Cerebellar nuclear complex (tissue), 1 donor: ENCODE measurements around the gene GALNT1.

Experiments
- DNase-seq, 2 experiments: peaks; one replicate each; lab custom pipeline; 2025; lab: John Stamatoyannopoulos, UW

GALNT1 gene

DNA sequence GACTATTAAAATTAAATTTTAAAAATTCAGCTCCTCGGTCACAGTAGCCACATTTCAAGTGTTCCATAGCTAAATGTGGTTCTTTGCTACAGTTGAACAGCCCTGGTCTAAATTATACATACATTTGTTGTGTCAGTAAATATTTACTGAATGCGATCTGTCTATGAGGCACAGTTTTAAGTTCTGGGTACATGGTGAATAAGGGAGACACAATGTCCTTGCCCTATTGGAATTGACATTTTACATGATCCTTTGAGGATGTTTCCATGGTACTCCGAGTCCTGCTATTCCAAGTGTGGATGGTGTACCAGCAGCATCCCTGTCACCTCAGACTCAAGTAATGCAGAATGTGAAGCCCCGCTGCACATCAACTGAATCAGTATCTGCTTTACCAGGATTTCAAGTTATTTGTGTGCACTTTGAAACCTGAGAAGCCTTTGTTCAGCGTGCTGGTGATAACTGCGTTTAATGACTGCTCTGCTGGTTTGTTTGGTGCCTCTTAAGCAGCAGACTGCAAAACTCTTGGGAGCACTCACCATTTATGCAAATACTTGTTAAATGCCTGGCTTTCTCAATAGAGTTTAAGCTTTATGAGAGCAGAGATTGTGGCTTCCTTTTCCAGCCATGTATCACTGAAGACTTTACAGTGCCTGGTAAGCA, 1.5 kb downstream of the GALNT1 start:
- DNase-seq = no peak

- no peak for DNase-seq
Observed at GRCh38 chr18:35584735-35585134, 3.2 kb downstream of the GALNT1 start.

GRCh38 chr18:35585608-35586007, 4.1 kb downstream of the GALNT1 start:
- no peak for DNase-seq

DNA sequence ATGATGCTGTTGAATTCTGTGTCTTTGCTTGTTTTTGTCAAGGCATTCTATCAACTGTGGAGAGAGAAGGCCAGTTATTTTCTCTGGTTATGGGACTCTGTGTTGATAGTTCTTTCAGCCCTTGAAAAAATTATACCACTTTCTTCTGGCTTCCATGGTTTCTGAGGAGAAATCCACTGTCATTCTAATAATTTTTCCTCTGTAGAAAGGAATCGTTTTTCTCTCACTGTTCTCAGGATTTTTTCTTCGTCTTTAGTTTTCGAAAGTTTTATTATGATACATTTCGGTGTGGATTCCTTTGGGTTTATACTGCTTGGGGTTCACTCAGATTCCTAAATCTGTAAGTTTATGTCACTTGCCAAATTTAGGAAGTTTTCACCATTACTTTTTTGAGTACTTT, 6.6 kb downstream of the GALNT1 start:
- no peak for DNase-seq

DNA sequence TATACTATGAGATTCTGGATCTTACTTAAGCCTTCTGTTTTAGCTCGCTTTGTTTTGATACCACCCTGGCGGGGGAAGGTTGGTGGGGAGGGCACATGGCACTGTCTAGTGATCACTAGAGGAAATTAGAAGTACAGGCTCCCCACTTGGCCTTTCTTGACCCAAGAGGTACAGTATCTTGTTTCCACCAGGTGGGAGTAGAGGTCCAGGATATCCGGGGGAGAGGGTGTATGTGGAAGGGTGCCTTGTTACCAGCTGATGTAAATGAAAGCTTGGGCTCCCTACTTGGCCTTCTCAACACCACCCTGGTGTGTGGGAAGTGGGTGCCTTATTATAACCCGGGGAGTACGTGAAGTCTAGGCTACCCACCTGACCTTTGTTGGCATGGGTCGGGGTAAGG, 7.5 kb downstream of the GALNT1 start:
- no peak for DNase-seq

- DNase-seq = no peak
Observed at GRCh38 chr18:35589546-35589945, 8.0 kb downstream of the GALNT1 start.

DNA sequence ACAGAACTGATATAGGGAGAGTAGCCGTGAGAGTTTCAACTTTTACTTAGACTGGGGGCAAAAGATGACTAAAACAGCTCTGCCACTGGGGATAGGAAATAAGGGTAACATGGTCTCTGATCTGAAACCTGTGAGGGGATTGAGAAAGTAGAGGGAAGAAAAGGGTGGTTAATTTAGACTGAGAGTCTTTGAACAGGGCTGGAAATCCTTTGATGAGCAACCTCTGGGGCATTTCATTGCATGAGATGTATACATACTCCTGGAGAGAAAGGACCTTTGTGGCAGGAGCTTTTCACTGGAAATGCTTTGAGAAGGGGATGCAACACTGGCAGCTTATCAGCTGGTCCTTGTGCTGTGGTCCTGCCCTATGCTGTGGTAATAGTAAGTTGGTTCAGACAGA, 9.4 kb downstream of the GALNT1 start:
- DNase-seq = no peak

- DNase-seq = no peak
Observed at GRCh38 chr18:35592298-35592697, 10.8 kb downstream of the GALNT1 start.

GRCh38 chr18:35593859-35594258, 12.3 kb downstream of the GALNT1 start:
- DNase-seq = no peak

GRCh38 chr18:35597758-35598157, 16.2 kb downstream of the GALNT1 start:
- DNase-seq = no peak

DNA sequence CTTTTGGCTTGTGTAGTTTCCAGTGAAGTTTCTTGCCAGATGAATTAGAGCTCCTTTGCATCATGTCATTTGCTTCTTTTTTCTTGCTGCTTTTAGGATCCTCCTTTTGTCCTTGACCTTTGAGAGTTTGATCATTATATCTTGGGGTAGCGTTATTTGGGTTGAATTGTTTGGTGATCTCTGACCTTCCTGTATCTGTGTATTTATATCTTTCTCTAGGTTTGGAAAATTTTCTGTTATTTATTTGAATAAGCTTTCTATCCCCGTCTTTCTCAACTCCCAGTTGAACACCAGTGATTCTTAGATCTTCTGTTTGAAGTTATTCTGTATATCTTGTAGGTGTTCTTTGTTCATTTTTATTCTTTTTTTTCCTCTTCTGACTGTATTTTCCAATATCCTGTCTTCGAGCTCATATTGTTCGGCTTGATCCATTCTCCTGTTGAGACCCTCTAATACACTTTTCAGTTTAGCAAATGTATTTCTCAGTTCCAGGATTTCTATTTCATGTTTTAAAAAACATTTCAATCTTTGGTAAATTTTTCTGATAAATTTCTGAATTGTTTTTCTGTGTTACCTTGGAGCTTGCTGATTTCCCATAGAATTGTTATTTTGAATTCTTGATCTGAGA, 20.8 kb downstream of the GALNT1 start:
- DNase-seq = no peak

- DNase-seq = no peak
Observed at GRCh38 chr18:35603008-35603407, 21.5 kb downstream of the GALNT1 start.

DNA sequence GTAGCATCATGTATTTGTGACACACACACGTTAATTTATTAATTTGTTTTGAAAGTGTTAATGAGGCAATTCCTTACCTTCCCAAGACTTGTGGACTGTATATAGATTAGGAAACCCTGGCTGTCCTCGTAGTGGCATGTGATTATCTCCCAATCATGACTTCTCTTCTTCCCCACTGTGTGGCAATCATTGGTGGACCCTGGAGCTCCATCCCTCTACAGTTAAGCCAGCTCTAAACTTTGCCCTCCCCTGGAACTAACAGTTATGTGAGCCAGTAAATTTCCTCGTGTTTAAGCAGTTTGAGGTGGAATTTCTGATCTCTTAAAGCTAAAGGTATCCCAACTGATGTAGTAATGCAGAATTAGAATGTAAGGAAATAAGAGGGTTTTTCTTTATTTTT, 22.0 kb downstream of the GALNT1 start:
- DNase-seq = no peak

DNA sequence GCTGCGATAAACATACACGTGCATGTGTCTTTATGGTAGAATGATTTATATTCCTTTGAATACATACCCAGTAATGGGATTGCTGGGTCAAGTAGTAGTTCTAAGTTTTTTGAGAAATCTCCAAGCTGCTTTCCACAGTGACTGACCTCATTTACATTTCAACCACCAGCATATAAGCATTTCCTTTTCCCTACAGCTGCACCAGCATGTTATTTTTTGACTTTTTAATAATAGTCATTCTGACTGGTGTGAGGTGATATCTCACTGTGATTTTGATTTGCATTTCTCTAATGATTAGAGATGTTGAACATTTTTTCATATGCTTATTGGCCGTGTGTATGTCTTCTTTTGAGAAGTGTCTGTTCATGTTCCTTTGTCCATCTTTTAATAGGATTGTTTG, 22.8 kb downstream of the GALNT1 start:
- no peak for DNase-seq

GRCh38 chr18:35605686-35606417, 24.3 kb downstream of the GALNT1 start:
- DNase-seq = no peak

DNA sequence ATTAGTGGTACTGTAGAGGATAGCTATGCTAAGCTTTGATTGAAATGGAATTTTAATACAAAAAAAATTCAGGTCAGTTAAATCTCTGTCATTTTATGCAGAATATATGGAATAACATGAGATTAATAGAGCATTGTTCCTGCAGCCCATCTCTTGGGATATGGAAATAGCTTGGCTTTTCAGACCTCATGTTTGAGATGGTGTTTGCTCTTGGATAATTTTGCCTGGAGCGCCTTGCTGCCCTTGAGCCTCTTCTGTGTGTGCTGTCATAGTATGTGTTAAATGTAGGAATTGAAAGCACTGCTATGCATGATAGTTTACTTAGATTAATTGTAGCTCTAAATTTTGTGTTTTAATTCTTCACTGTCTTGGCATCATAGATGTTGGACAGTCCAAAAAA, 27.7 kb downstream of the GALNT1 start:
- no peak for DNase-seq

DNA sequence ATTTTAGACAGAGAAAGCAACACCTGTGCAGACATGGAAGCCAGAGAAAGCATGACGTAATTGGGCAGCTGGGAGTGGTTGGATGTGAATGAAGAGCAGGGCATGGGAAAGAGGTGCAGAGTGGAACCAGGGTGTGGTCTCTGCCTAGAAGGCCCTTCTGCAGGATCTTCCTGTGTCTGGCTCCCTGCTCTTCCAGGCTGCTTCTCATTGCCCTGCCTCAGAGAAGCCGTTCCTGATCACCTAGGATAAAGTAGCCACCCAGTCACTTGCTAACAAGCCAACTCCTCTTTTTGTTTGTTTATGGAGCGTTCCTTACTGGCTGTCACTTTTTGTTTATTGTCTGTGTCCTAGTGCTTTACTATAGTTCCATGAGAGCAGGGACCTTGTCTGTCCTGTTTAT, 28.5 kb downstream of the GALNT1 start:
- no peak for DNase-seq

GRCh38 chr18:35610724-35611123, 29.2 kb downstream of the GALNT1 start:
- DNase-seq = no peak

DNA sequence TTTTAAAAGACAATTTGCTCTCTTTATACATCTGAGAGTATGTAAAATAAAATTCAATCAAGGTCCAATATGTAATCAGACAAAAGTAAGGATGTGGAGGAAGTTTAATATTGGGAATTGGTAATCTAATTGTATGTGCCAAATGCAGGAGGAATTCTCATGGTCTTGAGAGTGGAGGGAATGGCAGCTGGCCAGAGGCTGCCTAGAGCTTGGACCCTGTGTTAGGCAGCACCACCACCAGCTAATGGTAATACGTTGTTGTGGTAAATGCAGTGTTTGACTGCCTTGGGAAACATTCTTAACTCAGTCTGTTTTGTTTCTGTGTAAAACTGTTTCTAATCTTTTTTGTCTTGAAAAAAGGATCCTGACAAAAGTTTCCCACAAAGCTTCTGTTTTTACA, 30.0 kb downstream of the GALNT1 start:
- DNase-seq = no peak

GRCh38 chr18:35616074-35616473, 34.5 kb downstream of the GALNT1 start:
- no peak for DNase-seq

GRCh38 chr18:35616664-35617423, 35.3 kb downstream of the GALNT1 start:
- DNase-seq = no peak

DNA sequence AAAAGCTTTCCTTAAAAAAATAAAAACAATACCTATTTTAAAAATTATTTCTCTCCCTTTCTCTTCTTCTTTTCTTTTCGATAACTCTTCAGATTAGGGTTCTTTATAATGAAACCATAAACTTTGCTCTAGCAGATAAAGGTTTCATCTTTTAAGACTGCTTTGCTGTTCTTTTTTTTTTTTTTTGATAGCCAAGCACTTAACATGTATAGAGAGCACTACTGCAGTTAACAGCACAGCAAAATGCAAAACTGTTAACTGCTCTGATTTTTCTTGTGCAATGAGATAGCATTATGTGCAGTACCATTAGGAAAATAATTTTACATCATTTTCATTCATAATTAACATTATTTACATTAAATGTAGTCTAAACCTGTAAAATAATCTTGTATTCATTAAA, 36.3 kb downstream of the GALNT1 start:
- DNase-seq = no peak

DNA sequence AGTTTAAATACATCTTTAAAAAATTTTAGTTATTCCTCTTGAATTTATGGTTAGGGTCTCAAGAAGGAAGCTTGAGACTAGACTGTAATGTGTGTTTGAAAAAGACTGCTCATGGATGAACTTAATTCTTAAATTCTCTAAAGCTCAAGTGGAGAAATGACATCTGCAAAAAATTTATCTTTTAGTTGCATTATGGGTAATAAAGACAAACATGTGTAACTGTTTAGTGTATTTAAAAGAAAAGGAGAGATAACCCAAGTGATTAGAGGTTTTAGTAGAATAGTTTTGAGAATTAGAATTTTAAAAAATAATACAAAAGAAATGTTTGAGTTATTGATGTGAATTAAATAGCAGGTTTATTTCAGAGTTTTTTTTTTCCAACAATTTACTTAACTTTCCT, 36.7 kb downstream of the GALNT1 start:
- DNase-seq = no peak
